ENCODE data around the gene RSF1.

RSF1 gene

DNA sequence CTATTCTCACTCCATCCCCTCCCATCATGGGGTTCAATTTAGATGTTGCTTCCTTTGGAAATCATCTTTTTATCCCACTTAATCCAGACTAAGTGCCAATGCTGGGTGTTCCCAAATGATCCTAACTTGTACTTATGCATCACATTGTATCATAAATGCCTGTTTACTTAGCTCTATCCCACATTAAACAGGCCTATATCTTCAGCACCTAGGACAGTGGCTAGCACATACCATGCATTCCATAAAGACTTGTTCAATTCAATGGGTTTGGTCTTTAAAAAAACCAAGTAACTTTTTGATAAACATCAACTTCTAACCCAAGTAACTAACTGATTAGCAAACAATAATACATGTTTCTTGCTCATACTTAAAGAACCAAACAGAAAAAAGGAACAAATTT lies 40.6 kb downstream of the RSF1 start:
- Histone ChIP-seq H3K4me3 (ENCODE audit: severe bottlenecking) (no peak overlapping the region), H3K27ac (ENCODE audit: poor library complexity, severe bottlenecking) (no peak overlapping the region), H3K27me3 (ENCODE audit: insufficient read depth, poor library complexity, severe bottlenecking) (no peaks in the 10 kb centered on the region), H3K36me3 (ENCODE audit: low read depth) (no peaks in the 10 kb centered on the region), H3K4me1 (ENCODE audit: insufficient read depth, poor library complexity, severe bottlenecking) (no peaks in the 10 kb centered on the region), H3K9me3 (ENCODE audit: severe bottlenecking) (no peaks in the 10 kb centered on the region)
- TF ChIP-seq, protein P1, sequence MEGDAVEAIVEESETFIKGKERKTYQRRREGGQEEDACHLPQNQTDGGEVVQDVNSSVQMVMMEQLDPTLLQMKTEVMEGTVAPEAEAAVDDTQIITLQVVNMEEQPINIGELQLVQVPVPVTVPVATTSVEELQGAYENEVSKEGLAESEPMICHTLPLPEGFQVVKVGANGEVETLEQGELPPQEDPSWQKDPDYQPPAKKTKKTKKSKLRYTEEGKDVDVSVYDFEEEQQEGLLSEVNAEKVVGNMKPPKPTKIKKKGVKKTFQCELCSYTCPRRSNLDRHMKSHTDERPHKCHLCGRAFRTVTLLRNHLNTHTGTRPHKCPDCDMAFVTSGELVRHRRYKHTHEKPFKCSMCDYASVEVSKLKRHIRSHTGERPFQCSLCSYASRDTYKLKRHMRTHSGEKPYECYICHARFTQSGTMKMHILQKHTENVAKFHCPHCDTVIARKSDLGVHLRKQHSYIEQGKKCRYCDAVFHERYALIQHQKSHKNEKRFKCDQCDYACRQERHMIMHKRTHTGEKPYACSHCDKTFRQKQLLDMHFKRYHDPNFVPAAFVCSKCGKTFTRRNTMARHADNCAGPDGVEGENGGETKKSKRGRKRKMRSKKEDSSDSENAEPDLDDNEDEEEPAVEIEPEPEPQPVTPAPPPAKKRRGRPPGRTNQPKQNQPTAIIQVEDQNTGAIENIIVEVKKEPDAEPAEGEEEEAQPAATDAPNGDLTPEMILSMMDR (IDR thresholded peaks at IDR 0.05; ENCODE audit: poor library complexity, severe bottlenecking): no peak
- DNase-seq (ENCODE audit: low spot score) (no peak), ATAC-seq (ENCODE audit: low read depth) (peak; percentile 61; the same call in 1 of the 3 replicates)

DNA sequence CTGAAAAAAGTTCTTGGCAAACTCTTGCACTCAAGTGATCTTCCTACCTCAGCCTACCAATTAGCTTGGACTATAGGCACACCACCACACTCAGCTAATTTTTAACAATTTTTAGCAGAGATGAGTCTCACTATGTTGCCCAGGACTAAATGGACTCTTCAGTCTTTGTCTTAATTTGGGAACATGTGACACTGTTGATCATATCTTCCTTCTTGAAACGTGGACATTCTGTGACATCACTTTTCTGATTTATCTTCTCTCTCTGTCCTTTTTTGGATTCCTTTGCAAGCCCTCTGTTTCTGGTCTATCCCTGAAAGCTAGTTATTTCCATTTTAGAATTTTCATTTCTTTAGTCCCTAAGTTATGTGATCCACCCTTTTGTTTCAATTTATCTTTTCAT lies 42.0 kb downstream of the RSF1 start:
- ATAC-seq (ENCODE audit: low read depth) (no peak), DNase-seq (ENCODE audit: low spot score) (no peak)
- no peak overlapping the region for H3K4me3 ChIP-seq (ENCODE audit: severe bottlenecking)
- no peaks in the 10 kb centered on the region for H3K27me3 ChIP-seq (ENCODE audit: insufficient read depth, poor library complexity, severe bottlenecking)
- no peaks in the 10 kb centered on the region for H3K36me3 ChIP-seq (ENCODE audit: low read depth)
- H3K9me3 ChIP-seq (ENCODE audit: severe bottlenecking): no peaks in the 10 kb centered on the region
- TF ChIP-seq, protein P1 (IDR thresholded peaks at IDR 0.05; ENCODE audit: poor library complexity, severe bottlenecking): no peak
- H3K27ac ChIP-seq (ENCODE audit: poor library complexity, severe bottlenecking): no peak overlapping the region
- no peaks in the 10 kb centered on the region for H3K4me1 ChIP-seq (ENCODE audit: insufficient read depth, poor library complexity, severe bottlenecking)

DNA sequence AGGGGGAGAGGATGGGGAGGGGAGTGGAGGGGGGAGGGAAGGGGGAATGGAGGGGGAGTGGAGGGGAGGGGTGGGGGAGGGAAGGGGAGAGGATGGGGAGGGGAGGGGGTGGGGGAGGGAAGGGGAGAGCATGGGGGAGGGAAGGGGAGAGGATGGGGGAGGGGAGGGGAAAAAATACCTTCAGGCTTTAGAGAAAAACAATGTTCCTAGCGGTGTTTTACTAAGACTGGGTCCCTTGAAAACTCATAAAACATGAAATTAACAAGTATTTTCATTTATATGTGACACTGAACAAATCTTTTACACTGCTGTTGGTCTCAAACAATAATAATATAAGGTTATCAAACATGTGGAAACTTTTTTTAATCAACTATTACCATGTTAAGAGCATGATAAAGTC lies 42.4 kb downstream of the RSF1 start:
- Histone ChIP-seq H3K27ac (ENCODE audit: poor library complexity, severe bottlenecking) (no peak overlapping the region), H3K27me3 (ENCODE audit: insufficient read depth, poor library complexity, severe bottlenecking) (no peaks in the 10 kb centered on the region), H3K36me3 (ENCODE audit: low read depth) (no peaks in the 10 kb centered on the region), H3K9me3 (ENCODE audit: severe bottlenecking) (no peaks in the 10 kb centered on the region), H3K4me3 (ENCODE audit: severe bottlenecking) (no peak overlapping the region), H3K4me1 (ENCODE audit: insufficient read depth, poor library complexity, severe bottlenecking) (no peaks in the 10 kb centered on the region)
- DNase-seq (ENCODE audit: low spot score) (no peak), ATAC-seq (ENCODE audit: low read depth) (no peak)
- TF ChIP-seq, protein P1 (IDR thresholded peaks at IDR 0.05; ENCODE audit: poor library complexity, severe bottlenecking): no peak

DNA sequence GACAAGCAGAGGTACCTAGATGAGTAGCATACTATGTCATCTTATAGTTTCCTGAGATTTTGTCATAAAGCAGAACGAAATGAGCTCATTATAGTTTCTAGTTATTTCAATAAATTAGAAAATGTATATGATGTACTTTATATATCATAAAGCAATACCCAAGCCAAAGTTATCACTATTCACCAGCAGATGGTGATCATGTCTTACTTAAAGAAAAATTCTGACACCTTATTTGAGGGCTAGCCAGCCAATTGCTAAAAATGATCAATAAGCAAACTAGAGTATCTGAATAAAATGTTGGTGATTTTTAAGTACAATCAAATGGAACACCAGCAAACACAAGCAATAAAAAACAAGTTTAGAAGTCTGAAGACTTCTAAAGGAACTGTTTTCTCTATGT lies 44.1 kb downstream of the RSF1 start:
- Histone ChIP-seq H3K27me3 (ENCODE audit: insufficient read depth, poor library complexity, severe bottlenecking) (no peaks in the 10 kb centered on the region), H3K4me1 (ENCODE audit: insufficient read depth, poor library complexity, severe bottlenecking) (no peaks in the 10 kb centered on the region), H3K27ac (ENCODE audit: poor library complexity, severe bottlenecking) (no peak overlapping the region), H3K9me3 (ENCODE audit: severe bottlenecking) (no peaks in the 10 kb centered on the region), H3K4me3 (ENCODE audit: severe bottlenecking) (no peak overlapping the region), H3K36me3 (ENCODE audit: low read depth) (no peaks in the 10 kb centered on the region)
- TF ChIP-seq, protein P1 (IDR thresholded peaks at IDR 0.05; ENCODE audit: poor library complexity, severe bottlenecking): peak; percentile 64
- ATAC-seq (ENCODE audit: low read depth): no peak
- no peak for DNase-seq (ENCODE audit: low spot score)

DNA sequence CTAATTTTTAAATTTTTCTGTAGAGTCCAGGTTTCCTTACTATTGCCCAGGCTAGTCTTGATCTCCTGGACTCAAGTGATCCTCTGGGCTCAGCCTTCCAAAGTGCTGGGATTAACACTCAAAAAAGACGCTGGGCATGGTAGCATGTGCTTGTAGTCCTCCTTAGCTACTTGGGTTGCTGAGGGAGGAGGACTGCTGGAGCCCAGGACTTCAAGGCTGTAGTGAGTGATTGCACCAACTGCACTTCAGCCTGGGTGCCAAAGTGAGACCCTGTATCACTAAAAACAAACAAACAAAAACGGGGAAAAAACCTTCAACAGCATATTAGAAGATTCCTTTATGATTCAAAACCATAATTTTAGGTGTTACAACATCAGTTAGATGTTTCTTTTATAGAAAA lies 44.6 kb downstream of the RSF1 start:
- no peaks in the 10 kb centered on the region for H3K27me3 ChIP-seq (ENCODE audit: insufficient read depth, poor library complexity, severe bottlenecking)
- TF ChIP-seq, protein P1 (IDR thresholded peaks at IDR 0.05; ENCODE audit: poor library complexity, severe bottlenecking): no peak
- no peak overlapping the region for H3K4me3 ChIP-seq (ENCODE audit: severe bottlenecking)
- H3K9me3 ChIP-seq (ENCODE audit: severe bottlenecking): no peaks in the 10 kb centered on the region
- no peaks in the 10 kb centered on the region for H3K36me3 ChIP-seq (ENCODE audit: low read depth)
- no peak for DNase-seq (ENCODE audit: low spot score)
- H3K4me1 ChIP-seq (ENCODE audit: insufficient read depth, poor library complexity, severe bottlenecking): no peaks in the 10 kb centered on the region
- no peak for ATAC-seq (ENCODE audit: low read depth)
- no peak overlapping the region for H3K27ac ChIP-seq (ENCODE audit: poor library complexity, severe bottlenecking)
